ES-I3 (cell line): ENCODE data around the gene SPDL1.

Source experiments
- H3K36me3 ChIP-seq: 2 replicates; pipeline ENCODE4 v1.6.1; 2013; ENCODE audit warnings: mild to moderate bottlenecking, low read length, control low read depth, moderate library complexity; ENCODE audit not compliant: insufficient read depth
- H3K4me1 ChIP-seq: 2 replicates; pipeline ENCODE4 v1.6.1; 2013; ENCODE audit warnings: mild to moderate bottlenecking, control low read depth, low read length; ENCODE audit not compliant: insufficient read depth
- H3K9ac ChIP-seq: 2 replicates; pipeline ENCODE4 v1.6.1; 2013; ENCODE audit warnings: low read depth, mild to moderate bottlenecking, low read length, moderate library complexity
- H3K9me3 ChIP-seq: 2 replicates; pipeline ENCODE4 v1.6.1; 2013; ENCODE audit warnings: mild to moderate bottlenecking, low read length, moderate library complexity; ENCODE audit not compliant: control insufficient read depth, insufficient read depth

Gene SPDL1

GRCh38 chr5:169583424-169584220, at the start of gene SPDL1:
SPDL1 (plus strand) TSS chr5:169583773; CDS start chr5:169588417, 4,644 bp downstream.
- no peaks in the 10 kb centered on the region for H3K4me1 ChIP-seq
- H3K9me3 ChIP-seq, result no peaks in the 10 kb centered on the region

GRCh38 chr5:169534311-169534880, 49.2 kb upstream of the SPDL1 start:
- Histone ChIP-seq H3K4me1 (peaks cover 2% of the 10 kb centered on the region; the same call in 1 of the 2 replicates), H3K36me3 (no peaks in the 10 kb centered on the region), H3K9me3 (no peaks in the 10 kb centered on the region), H3K9ac (no peak overlapping the region)

More at GRCh38 chr5:169583424-169584220, at the start of gene SPDL1:
- Histone ChIP-seq H3K9ac (peak within 1 kb of the TSS; percentile 96), H3K36me3 (peaks cover 2% of the 10 kb centered on the region; the same call in 1 of the 2 replicates)

DNA sequence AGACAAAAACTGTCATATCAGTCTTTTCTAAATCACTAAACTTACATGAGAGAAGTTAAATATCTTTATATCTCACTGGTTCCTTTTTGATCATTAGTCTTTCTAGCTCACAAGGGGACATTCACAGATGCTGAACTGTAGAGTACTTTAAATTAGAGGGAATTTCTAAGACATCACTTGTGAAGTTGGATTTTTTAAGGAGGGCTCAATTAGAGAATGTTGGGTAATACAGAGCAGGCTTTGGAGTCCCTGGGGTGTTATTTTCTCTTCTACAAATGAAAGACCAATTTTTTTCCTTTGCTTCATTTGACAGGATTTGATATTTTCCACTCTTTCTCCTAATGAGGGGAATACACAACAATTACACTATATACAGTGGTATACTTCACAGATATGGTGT, 48.6 kb upstream of the SPDL1 start:
- H3K36me3 ChIP-seq, result no peaks in the 10 kb centered on the region
- no peaks in the 10 kb centered on the region for H3K4me1 ChIP-seq
- no peak overlapping the region for H3K9ac ChIP-seq
- H3K9me3 ChIP-seq, result no peaks in the 10 kb centered on the region

DNA sequence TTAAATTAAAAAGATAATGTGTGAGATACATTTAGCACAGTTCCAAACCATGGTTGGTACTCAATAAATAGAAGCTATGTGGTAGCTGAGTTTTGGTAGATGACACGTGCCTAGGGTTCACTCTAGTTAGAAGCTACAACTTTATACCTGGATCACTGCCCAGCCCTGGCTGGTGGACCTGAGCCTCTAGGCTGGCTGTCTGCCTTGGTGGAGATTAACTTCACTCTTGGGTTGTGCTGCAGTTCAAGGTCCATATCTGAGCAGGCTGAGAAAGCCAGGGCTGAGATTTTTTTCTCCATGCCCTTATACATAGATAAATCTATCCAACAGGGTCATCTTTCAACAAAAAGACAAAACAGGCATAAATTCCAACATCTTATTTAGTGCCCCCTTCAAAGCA, 44.6 kb upstream of the SPDL1 start:
- H3K4me1 ChIP-seq, result no peaks in the 10 kb centered on the region
- H3K9ac ChIP-seq, result no peak overlapping the region
- no peaks in the 10 kb centered on the region for H3K36me3 ChIP-seq
- H3K9me3 ChIP-seq, result no peaks in the 10 kb centered on the region; the same call in 1 of the 2 replicates

- no peak overlapping the region for H3K9ac ChIP-seq
- H3K4me1 ChIP-seq, result no peaks in the 10 kb centered on the region
- no peaks in the 10 kb centered on the region for H3K36me3 ChIP-seq
- no peaks in the 10 kb centered on the region; the same call in 1 of the 2 replicates for H3K9me3 ChIP-seq
Observed at GRCh38 chr5:169542811-169543210, 40.8 kb upstream of the SPDL1 start.

DNA sequence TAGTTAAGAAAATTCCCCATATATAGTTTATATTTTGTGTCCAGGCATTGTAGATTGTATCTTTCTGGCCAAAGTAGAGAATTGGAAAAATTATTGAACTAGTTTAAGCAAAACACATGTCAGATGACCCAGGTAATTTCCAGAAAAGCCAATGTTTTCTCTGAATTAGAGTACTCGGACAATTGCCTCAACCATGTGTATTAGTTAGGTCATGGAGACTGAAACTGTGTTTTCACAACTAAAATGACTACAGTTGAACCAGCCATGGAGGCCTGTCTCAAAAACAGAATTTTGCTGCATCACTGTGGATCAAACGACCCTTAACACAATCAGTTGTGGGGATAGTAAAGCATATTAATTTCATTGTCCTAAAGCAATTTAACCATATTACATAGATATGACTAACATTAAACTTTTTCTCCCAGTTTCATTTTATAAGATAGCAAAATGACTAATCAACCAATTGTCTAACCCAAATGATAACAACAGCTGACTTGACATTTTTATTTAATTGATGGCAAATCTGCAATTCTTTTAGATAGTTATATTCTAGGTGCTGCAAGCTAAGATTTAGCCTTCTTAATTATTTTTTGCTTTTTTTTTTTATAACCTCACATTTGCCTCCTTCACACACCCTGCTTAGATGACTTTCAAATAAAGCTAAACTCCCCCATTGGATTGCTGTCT, 39.2 kb upstream of the SPDL1 start:
- Histone ChIP-seq H3K9me3 (no peaks in the 10 kb centered on the region; the same call in 1 of the 2 replicates), H3K36me3 (no peaks in the 10 kb centered on the region), H3K4me1 (no peaks in the 10 kb centered on the region), H3K9ac (no peak overlapping the region)

DNA sequence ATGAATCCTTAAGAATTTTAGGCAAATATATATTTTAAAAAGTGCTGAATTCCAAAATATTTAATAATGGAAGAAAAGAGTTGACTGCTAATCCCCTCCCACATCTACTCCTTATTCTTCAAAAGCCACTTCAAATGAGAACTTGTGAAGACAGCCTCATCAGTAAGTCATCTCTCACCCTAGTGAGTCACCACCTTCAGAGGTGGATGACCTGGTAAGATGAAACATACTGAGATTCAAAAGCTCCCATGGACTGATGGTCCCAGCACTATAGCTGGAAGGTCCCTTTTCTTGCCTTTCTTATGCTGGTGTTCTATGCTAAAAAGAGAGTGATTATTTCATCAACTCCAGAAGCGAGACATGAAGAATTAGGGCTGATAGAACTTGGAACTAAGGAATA, 37.8 kb upstream of the SPDL1 start:
- Histone ChIP-seq H3K9me3 (no peaks in the 10 kb centered on the region; the same call in 1 of the 2 replicates), H3K9ac (no peak overlapping the region), H3K4me1 (no peaks in the 10 kb centered on the region), H3K36me3 (no peaks in the 10 kb centered on the region)

DNA sequence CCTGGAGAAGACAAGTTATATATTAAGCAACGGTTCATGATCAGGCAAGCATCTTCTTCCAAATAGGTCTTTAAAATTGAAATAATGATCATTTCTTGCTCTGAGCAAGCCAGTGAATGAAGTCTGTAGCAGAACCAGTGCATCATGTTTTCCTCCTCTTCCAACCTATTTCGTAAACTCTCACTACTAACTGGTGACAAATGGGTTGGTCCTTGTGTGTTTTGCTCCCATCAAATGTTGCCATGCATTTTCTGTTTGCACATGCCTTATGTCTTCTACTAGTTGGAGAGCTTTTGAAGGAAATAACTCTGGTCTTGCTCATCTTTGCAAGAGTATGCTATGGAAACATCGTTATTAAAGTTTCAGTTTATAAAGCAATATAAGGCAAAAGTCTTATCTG, 37.2 kb upstream of the SPDL1 start:
- H3K9me3 ChIP-seq, result no peaks in the 10 kb centered on the region
- H3K9ac ChIP-seq, result no peak overlapping the region
- no peaks in the 10 kb centered on the region for H3K36me3 ChIP-seq
- no peaks in the 10 kb centered on the region for H3K4me1 ChIP-seq

DNA sequence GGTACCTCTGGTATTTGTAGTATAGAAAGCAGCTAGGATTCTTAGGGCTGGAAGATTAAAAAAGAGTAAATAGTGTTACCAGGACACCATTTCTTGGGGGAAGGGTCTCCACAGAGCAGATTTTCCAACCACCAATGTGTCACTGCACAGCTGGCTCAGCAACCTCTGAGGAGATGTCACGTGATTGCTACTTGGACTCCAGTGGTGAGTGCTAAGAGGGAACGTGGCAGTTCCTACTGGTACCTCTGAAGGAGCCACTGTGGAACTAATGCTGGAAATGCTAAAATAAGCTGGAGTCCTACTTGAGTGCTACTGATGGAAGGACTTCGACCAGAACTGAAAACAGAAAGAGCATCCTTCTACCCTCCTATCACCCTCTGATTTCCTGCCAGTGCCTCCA, 36.1 kb upstream of the SPDL1 start:
- Histone ChIP-seq H3K4me1 (no peaks in the 10 kb centered on the region), H3K9me3 (no peaks in the 10 kb centered on the region), H3K36me3 (no peaks in the 10 kb centered on the region), H3K9ac (no peak overlapping the region)

DNA sequence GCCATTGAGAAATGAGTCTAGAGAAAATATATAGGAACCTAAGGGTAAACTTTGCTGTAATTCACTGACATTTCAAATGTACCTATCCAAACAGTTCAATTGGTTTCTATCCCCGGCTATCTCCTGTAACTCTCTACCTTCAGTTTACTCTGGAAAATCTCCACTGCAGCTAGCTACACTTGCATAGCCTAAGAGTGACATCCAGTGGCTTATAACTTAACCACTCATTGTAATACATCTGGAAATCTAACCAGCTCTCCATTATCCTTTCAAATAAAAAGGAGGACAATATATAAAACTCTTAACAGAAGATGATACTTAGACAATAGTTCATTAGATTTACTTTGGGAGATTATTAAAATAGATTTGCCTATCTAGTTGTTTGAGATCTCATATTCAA, 35.3 kb upstream of the SPDL1 start:
- Histone ChIP-seq H3K36me3 (no peaks in the 10 kb centered on the region), H3K4me1 (no peaks in the 10 kb centered on the region), H3K9ac (no peak overlapping the region), H3K9me3 (no peaks in the 10 kb centered on the region)

DNA sequence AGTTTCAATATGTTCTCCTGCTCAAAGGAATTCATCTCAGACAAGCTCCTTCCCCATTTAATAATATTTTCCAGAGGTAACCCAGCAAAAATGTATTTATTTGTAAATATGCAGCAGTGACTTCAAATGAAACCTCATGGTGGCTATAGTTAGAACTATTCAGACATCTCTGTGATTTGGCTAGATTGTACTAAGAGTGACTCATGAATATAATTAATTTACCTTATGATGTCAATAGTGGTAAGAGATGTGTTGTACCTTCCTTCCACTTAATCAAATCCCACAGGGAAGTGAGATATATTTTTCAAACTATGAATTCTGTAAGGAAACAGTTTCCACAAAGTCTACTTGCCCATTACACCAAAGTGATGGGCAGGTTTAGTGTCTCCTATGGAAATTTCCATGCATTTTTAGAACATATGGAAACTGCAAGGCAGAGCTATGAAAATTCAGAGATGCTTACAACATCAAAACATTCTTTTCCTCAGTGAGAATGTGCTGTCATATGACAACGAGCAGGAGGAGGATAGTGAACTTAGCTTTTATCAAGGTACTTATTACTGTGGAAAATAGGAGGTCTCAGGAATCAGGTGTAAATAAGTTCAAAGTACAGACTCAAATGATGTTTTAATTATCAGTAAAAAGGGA, 34.0 kb upstream of the SPDL1 start:
- Histone ChIP-seq H3K9ac (no peak overlapping the region), H3K4me1 (no peaks in the 10 kb centered on the region), H3K9me3 (no peaks in the 10 kb centered on the region), H3K36me3 (no peaks in the 10 kb centered on the region)

GRCh38 chr5:169550227-169550626, 33.3 kb upstream of the SPDL1 start:
- Histone ChIP-seq H3K36me3 (no peaks in the 10 kb centered on the region), H3K9me3 (no peaks in the 10 kb centered on the region; the same call in 1 of the 2 replicates), H3K9ac (no peak overlapping the region), H3K4me1 (no peaks in the 10 kb centered on the region)

DNA sequence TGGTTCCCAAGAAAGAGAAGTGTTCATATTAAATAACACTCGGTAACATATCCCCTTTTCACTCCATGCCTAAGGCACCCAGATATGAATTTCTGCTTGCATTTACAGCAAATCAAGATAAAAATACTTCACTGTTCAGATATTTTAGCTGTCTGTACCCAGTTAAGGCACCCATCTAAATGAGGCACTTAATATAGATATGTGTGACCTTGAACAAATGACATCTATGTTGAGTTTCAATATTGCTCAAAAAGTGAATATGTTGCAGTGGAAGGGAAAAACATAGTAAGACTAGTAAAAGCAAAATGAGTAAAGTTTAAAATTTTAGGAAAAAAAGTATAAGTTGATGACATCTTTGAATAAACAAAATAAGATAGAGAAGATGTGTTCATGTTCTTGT, 32.4 kb upstream of the SPDL1 start:
- Histone ChIP-seq H3K4me1 (no peaks in the 10 kb centered on the region), H3K36me3 (no peaks in the 10 kb centered on the region), H3K9ac (no peak overlapping the region), H3K9me3 (no peaks in the 10 kb centered on the region; the same call in 1 of the 2 replicates)

GRCh38 chr5:169551696-169552095, 31.9 kb upstream of the SPDL1 start:
- no peak overlapping the region for H3K9ac ChIP-seq
- H3K9me3 ChIP-seq, result no peaks in the 10 kb centered on the region; the same call in 1 of the 2 replicates
- H3K4me1 ChIP-seq, result no peaks in the 10 kb centered on the region

More at GRCh38 chr5:169551696-169552095, 31.9 kb upstream of the SPDL1 start:
- no peaks in the 10 kb centered on the region for H3K36me3 ChIP-seq
